NCI-H510A treated with DMSO at 0.1 percent for 48 hours (cell line): ENCODE data around the gene TECR.
"Not testable (repeated sequence)": the region's sequence is repeated elsewhere in the genome, so short reads cannot be mapped to it uniquely, and the experiment has no call there.

Experiments used
- DNase-seq: peaks from one replicate; lab custom pipeline; 2025; lab: John Stamatoyannopoulos, UW

Gene TECR, protein sequence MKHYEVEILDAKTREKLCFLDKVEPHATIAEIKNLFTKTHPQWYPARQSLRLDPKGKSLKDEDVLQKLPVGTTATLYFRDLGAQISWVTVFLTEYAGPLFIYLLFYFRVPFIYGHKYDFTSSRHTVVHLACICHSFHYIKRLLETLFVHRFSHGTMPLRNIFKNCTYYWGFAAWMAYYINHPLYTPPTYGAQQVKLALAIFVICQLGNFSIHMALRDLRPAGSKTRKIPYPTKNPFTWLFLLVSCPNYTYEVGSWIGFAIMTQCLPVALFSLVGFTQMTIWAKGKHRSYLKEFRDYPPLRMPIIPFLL

DNA sequence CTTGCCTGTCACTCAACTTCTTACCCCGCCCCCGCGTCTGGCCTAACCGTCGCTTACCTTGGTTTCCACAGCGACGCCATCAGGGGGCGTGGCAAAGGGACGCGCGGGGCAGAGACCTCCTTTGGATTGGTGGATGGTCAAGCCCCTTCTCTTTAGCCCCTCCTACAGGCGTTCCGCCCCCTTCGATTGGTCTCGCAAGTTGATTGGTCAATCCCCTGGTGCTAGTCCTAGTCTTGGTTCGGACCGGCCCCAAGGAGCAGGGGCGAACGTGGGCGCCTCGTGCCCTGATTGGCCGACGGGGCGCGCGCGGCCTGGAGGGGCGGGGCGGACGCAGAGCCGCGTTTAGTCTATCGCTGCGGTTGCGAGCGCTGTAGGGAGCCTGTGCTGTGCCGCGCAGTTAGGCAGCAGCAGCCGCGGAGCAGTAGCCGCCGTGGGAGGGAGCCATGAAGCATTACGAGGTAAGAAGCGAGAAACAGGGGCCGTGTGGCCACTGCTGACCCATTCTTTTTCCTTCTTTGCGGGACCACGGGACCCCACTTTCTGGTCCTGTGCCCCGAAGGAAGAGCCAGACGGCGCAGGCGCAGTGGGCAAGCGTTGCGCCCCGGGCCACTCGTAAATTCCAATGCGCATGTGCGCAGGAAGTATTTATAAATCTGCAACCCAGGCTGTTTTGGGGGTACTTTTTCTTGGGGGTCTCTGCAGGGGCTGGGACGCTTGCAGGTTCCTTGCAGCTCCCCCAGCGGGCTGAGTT is at the start of gene TECR:
Gene TECR (plus strand): TSS at position 341 of the 751 bp plus-strand sequence. CDS start 103 bp downstream, at position 444.
- DNase-seq, result peak; percentile 98

DNA sequence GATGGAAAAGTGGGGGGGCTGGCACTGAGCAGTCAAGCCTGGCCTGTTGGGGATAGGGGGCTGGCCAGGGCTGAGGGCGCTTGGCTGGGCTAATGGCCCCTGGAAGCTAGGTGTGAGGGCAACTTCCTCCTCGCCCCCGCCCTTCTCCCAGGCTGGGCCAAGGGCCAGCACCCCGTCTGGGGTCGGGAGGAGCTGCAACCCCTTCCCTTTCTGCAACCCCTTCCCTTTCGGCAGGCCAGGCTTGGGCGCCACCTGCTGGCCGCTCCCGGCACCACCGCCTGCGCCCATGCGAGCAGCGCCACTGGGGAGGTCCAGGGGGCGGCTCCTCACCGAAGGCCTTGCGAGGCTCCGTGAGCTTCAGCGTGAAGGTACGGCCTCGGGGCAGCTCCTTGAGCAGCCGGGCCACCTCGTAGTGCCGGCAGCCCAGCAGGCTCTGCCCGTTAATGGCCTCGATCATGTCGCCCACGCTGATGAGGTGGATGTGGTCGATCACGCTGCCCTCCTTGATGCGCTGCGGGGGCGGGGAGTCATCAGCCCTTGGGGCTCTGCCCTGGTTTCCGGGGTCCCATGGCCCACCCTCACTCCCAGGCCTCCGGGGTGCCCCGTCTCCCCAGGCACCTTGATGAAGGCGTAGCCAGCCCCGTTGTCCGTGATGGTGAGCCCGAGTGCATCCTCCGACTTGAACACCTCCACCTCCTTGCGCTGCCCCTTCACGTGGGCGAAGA is 49.3 kb upstream of the TECR start:
- DNase-seq, result no peak

DNA sequence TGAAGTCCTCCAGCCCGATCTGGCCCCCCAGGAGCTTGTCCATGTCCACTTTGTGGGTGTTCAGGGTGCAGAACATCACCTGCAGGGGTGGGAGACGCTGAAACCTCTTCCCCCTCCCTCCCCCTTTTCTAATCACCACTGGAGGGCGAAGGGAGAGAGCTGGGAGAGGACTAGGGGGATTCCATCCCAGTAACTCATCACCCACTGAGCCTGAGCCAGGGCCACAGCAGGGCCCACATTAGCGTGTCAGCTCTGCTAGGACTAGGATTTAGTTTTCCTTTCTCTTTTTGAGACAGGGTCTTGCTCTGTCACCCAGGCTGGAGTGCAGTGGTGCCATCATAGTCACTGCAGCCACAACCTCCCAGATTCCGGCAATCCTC is 48.7 kb upstream of the TECR start:
- no peak for DNase-seq

DNA sequence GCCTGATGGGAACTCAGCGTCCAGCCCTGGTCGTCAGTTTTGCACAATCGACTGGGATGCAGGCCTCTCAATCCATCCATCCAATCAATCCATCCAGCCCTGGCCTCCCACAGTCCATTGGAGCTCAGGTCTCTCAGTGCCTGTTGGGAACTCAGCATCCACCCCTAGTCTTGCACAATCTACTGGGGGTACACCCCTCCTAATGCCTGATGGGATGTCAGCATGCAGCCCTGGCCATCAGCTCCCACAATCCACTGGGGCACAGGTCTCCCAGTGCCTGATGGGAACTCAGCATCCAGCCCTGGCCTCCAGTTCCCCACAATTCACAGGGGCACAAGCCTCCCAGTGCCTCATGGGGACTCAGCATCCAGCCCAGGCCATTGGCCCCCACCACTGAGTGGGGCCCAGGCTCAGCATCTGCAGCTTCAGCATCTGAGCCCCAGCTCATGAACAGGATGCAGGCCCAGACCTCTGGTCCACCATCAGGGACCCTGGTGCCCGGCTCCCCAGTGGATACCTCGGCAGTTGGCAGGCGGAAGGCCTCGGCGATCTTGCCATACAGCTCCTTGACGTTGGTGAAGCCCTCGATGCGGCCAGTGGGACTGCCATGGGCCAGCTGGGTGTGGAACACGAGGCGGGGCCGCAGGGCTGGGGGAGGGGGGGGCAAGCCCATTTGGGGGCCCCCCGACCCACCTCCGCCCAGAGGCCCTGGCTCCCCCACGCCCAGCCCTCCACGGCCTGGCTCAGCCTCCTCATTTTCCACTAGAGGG is 47.0 kb upstream of the TECR start:
- DNase-seq, result no peak

DNA sequence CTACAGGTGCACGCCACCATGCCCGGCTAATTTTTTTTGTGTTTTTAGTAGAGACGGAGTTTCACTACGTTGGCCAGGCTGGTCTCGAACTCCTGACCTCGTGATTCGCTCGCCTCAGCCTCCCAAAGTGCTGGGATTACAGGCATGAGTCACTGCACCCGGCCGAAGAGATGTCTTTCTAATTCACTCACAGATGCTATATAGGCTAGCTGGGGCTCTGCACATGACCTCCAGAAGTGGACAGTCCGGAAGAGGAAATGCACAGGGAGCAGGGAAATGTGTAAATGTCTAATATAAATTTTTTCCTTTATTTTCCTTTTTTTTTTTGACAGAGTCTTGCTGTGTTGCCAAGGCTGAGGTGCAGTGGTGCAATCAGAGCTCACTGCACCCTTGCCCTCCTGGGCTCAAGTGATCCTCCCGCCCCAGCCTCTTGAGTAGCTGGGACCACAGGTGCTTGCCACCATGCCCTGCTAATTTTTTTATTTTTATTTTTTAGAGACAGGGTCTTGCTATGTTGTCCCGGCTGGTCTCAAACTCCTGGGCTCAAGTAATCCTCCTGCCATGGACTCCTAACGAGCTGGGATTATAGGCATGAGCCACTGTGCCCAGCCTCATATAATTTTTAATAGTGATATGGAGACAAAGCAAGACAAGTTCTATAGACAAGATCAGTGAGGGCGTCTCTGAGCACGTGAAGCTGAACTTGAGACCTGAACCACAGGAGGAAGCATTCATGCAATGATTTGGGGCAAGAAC is 41.8 kb upstream of the TECR start:
- no peak for DNase-seq

DNA sequence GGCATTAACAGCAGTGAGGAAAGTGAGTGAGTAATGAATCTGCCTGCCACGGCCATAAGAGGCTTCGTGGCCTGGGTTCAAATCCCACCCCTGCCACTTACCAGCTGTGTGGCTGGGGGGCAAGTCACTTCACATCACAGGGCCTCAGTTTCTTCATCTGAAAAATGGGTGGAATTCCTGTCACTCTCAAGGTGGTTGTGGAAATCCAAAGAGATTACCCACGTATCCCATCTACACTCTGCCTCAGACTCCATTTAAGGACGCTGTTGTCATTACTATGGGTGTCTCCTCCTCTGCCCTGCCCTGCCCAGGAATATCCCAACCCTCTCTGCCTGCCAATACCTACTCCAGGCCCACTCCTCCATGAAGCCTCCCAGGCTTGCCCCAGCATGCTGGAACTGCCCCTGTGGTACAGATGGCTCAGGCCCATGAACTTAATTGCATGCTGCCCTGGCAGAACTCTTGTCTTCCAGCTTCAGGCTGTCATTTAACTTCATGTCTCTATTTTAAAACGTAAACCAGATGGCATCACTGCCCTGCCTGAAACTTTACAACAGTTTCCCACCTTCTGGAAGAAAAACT is 36.5 kb upstream of the TECR start:
- no peak for DNase-seq

DNA sequence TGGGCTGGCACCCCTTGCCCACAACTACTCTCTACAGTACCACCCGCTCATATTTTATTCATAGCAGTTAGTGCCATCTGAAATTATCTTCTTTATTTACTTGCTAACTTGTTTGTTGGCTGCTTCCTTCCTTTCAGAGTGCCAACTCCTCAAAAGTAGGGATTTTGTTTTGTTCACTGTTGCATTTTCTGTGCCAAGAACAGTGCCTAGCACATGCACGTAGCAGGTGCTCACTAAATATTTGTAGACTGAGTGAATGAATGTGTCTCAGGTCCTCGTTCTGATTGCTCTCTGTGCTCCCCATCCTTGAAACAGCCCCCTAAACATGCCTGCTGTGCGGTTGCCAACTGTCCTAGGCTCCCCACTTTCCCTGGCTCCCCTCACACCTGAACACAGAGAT is 35.0 kb upstream of the TECR start:
- DNase-seq, result no peak

DNA sequence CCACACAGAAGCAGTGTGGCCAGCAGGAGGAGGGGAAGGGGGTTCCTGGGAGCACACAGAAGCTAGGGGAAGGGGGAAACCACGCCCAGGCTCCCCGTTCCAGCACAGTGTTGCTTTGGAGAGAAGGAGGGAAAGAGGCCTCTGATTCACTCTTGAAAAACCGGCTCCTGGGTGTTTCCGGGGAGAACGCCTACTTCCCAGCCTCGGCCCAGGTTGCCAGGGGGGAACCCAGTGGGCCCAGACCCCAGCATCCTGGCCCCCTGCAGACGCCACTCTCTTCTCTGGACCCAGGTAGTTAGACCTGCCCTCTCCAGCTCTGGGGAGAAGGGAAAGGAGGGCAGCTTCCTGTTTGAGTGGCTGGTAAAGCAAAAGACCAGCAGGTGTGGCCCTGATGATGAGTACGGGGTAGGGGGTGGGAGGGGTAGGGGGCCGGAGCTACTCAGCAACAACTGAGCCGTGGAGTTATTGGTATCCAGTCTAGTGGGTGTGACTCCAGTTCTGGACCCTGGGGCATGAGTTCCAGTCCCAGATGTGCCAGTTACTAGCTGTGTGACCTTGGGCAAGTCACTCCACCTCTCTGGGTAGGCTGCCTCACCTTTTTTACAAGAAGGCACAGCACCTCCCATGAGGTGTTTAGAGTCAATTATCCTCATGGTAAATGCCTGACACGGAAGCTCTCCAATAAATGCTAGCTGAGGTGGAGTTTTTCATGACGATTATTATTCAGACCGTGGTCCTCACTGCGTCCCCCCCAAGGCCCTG is 34.3 kb upstream of the TECR start:
- DNase-seq, result peak; percentile 12

DNA sequence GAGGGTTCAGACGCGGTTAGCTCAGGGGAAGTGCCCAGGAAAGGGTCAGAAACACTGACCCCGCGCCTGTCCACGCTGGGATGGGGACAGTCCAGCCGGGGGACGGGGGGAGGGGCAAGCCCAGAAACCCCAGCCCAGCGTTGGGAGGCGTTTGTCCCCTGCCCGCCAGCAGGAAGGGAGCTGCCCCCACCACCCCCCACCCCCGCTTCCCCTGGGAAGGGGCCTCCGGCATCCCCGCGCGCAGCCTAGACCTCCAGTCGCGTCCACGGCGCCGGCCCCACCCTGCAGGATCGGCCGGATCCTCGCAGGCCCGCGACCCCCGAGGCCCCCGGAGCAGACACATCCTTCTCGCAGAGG is 33.7 kb upstream of the TECR start:
- DNase-seq, result no peak

DNA sequence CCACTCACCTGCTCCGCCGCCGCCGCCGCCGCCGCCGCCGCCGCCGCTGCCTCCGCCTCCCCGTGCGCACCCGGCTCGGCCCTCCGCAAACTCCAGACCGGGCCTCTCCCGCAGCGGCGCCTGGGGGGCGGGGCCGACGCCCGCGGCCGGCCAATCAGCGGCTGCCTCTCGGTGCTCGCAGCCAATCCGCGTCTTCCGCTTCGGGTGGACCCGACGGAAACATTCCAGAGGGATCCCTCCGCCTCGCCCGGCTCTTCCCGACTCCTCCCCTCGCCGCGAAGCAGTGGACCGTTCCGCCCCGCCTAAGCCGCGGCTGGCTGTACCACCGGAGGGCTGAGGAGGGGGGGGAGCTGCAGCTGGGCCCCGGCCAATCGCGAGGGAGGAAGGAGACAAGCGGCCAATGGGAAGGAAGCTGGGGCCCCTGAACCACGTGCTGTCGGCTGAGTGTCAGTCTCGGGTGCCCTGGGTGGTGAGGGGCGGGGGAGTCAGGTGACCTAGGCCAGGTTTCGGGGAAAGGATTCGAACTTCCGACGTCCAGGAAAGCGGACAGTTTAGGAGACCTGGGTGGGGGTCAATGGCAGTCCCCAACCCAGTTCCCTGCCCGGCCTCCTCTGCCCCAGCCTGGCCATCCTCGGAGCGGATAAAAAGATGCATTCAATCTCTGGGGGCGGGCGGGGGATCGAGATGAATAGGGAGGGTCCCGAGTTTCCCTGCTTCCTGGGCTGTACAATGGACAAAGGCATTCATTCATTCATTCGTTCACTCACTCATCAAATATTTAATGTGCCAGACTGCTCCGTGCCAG is 33.2 kb upstream of the TECR start, which contains the start of gene GIPC1:
Gene GIPC1 (minus strand): TSS at position 99 of the 805 bp plus-strand sequence. CDS start 13,151 bp downstream, outside the sequence.
- DNase-seq, result peak; percentile 96

DNA sequence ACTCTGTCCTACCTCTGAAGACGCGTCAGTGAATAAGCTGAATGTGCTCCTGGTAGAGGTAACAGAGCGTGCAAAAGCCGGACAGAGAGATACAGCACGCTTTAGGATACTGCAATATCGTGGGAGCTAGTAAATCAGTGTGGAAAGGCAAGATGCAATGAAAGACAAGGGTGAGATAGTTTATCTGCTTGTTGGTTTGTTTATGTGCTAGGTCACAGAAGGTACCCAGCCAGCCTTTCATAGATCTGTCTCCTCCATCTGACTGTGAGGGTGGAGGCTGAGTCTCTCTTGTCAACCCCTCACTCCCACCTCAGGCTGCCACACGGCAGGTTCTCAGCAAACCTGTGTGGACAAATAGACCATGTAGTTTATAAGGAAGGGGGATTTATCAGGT is 32.6 kb upstream of the TECR start:
- no peak for DNase-seq

DNA sequence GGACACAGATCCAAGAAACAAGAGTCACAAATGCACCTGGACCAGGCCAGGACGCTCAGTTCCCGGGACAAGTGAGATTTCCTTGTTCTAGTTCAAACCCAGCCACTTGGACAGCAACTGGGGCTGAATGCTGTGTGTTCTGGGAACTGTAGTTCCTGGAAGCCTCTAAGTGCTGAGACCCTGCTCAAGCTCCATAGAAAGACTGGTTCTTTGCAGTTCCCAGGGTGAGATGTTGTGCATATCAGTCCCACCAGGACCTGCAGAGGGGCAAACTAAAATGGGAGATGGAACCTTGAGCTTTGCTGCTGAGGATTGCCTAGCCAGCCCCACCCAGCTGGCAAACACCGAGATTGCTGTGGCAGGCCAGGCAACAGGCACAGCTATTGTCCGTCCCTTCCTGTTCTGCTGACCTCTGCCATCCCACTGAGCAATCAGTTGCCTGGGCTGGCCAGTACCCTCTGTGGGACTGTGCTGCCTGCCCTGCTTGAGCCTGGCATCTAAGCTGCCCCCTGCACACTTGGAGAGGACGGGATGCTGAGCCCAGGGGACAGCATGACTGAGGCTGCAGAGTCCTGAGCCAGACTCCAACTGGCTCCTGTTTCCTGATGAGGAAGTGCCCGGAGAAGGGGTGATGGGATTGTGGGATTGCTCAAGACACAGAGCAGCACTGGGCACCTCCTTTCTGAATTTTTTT is 32.0 kb upstream of the TECR start:
- DNase-seq, result no peak

DNA sequence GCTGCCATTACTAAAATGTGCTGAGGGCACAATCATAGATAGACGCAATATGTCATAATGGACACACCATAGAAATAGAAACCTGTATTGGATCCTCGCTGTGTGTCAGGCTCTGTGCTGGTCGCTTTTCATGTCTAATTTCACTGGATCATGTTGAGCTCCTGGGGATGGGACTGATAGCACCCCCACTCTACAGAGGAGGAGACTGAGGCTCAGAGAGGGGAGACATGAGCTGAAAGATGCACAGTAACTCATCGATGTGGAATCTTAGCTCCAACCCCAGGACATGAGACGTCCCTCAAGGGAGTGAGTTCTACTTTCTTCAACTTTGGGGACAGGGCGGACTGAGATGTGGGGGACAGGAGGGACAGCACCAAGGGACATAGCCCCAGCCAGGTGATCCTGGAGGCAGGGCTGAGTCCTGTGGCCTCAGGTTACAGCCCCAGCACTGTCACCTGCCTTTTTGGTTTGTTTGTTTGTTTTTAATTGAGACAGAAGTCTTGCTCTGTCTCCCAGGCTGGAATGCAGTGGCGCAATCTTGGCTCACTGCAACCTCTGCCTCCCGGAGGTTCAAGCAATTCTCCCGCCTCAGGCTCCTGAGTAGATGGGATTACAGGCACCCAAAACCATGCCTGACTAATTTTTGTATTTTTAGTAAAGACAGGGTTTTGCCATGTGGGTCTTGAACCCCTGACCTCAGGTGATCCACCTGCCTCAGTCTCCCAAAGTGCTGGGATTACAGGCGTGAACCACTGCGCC is 26.9 kb upstream of the TECR start:
- DNase-seq, result no peak

DNA sequence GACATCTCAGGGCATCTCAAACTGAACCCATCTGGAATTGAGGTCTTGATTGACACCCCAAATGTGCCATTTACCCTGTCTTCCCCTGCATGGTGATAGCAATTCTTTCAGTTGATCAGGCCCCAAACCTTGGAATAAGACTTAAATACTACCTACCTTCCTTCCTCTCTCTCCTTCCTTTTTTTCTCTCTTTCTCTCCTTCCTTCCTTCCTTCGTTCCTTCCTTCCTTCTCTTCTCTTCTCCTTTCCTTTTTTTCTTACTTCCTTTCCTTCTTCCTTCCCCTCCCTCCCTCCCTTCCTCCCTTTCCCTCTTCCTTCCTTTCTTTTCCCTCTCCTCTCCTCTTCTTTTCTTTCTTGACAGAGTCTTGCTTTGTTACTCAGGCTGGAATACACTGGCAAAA is 26.1 kb upstream of the TECR start:
- DNase-seq, result no peak

DNA sequence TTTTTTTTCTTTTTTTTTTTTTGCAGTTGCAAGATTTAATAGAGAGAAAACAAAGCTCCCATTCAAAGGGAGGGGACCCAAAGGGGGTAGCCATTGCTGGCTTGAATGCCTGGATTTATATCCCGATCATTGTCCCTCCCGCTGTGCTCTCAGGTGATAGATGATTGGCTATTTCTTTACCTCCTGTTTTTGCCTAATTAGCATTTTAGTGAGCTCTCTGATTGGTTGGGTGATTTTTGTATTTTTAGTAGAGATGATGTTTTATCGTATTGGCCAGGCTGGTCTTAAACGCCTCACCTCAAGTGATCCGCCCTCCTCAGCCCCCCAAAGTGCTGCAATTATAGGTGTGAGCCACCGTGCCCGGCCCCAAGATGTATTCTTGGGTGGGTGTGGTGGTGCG is 24.8 kb upstream of the TECR start:
- not testable (repeated sequence) for DNase-seq

DNA sequence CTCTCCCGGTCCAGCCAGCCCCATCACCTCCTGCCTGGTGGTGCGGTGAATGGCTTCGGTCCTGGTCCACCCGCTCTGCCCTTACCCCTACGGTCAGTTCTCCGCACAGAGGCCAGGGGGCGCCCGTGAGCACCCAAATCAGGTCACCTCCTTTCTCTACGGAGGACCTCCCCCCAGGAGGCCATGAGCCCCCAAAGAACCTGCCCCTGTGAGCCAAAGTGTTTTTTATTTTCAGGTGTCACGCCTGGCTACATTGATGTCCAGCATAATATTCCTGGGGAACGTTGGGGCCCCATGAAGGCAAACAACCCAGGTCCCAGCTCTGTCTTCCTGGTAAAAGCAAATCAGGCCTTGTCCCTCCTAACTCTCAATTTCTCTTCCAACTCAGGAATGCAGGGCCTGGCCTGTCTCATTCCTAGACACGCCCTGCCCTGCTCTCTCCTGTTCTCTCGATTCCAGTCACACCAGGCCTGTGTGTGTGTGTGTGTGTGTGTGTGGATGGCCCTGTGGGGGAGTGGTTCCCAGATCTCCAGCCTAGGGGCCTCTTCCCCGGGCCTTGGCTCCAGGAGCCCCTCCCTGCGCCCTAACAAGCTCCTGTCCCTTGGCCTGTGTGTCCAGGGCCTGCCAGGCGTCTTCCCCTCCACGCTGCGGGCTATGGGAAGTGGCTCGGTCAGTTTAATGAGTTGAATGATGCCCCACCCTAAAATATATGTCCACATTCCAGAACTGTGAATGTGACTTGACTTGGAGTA is 23.7 kb upstream of the TECR start:
- peak; percentile 5 for DNase-seq
